Activated T-cell treated with anti-CD3 and anti-CD28 coated beads, Interleukin-2, amount 50 U/mL, for 48 hours (primary cell): Measurements from ENCODE around the gene BRINP1.
"Not testable (repeated sequence)": the region's sequence is repeated elsewhere in the genome, so short reads cannot be mapped to it uniquely, and the experiment has no call there.

Experiments
- DNase-seq, 2 experiments: peaks; one replicate each; pipeline ENCODE4 v3.0.0-alpha.2; 2020

BRINP1 gene

DNA sequence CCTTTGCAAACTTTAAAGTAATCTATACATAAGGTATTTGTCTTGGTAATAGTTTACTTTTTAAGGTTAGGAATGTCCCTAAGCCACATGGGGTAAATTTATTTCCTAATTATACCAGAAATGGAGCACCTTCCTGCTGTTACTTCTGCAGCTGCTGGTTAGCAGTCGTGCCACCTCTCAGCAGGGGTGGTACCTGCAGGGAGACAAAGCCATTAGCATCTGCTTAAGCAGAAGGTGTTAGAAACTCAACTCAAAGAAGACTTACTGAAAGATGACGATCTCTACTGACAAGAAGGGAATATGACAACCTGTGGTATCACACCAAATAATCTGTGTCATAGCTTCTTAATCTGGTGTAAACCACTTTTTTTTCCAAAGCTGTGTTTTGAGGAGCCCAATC is 173.7 kb downstream of the BRINP1 start:
- DNase-seq: no peak

DNA sequence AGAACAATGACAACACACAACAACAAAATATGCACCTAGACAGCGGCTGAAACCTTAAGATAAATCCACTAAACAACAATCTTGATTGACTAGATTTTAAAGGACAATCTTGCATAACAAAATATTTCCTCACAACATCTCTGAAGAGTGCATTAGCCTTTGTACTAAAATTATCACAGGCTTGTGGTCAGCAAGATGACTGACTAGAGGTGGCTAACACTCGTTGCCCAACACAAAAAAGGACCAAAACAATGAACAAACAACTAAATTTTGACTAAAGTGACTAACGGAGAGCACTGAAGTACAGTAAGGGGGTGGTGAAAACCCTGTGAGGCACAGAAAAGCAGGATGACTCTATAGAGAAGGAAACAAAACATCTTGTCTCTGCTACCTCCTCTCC is 183.9 kb downstream of the BRINP1 start:
- no peak for DNase-seq

DNA sequence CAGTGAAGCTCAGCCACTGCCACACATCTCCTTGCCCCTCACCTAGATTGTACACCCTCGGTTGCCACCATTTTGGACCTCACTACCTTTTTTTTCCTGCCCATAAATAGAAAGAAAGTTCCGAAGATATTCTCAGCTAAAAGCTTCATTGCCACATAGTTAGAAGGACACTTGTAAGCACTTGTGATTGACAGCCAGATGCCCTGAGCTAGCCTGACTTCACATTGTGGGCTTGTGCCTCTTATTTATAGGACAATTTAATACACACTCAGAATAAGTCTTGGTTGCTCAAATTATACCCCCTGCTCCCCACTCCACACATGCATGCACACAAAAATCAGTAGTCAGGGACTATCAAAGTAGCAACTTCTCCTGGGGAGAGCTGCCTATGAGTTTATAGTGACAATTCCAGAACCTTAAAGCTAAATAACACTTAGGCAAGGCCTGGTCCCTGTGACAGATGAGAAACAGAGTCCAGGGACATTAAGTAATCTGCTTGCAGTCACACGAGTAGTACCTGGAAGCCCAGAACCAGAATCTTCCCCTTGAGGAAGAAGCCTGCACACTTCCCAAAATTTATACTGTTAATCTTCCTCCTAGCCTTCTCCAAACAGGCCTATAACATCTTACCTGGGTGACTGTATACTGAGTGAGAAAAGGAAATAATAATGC is 184.8 kb downstream of the BRINP1 start:
- DNase-seq: no peak

DNA sequence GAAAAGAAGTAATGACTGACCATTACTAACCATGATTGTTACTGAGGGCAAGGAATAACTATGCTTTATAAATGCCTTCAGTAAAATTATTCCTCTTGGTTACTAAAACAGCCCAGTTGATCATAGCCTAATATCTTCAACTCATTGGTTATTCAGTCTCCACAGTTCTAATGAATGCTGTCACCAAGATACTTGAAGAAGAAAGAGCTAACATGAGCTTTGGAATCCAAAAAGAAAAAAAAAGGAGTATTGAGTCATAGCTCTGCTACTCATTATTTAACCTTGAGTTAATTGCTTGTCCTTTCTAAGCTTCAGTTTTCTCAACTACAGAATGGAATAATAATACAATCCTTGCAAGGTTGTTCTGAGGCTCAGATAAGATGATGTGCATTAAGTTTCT is 187.7 kb downstream of the BRINP1 start:
- no peak for DNase-seq

DNA sequence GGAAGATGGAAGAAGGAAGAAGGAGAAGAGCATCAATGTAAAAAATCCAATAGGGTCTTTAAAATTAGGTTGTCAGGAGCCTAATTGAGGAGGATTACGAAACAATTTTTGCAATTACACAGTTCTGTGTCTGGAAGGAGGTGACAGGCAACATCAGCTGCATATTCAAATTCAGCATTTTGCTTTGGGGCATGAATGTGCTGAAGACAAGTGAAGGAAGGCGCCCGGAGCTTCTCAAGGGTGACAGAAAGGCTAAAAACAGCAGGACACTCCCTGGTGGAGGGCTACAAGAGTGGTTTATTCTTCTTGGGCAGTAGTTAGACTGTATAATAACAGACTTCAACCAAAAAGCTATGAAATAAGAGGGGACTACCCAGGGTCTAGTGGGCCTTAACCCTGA is 188.3 kb downstream of the BRINP1 start:
- no peak for DNase-seq

DNA sequence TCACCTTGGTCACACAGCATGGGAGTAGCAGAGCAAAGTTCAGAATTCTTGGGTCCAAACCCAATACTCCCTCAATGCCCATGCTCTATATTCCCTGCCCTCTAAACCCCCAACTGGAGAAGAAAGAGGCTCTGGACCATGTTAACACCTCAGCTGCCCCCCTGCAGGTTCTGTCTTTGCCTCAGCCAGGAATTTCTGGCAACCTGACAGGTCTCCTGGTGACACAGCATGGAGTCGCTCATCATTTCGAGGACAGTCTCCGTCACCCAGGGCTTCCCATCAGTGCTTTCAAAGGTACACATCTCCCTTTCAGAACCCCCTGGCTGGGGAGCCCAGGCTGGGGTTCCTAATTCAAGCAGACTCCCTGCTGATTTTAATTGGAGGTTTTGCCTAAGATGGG is 189.5 kb downstream of the BRINP1 start:
- DNase-seq: no peak

DNA sequence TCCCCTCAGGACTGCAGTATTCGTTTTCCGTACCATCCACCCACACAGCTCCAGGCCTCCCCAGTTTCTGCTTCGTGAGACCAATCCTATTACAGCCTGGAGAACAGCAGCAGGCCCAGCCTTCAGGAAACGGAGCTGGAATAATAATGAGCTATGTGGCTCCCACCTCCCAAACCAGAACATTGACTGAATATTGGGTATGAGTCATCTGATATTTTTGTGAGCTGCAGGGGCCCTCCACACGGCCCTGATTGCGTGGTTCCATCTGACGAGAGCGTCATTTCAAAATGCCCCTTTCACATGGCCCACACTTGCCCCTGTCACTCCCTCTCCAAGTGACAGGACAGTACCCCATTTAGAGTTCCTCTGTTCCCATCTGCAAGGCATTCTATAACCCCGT is 192.0 kb downstream of the BRINP1 start:
- DNase-seq: no peak

DNA sequence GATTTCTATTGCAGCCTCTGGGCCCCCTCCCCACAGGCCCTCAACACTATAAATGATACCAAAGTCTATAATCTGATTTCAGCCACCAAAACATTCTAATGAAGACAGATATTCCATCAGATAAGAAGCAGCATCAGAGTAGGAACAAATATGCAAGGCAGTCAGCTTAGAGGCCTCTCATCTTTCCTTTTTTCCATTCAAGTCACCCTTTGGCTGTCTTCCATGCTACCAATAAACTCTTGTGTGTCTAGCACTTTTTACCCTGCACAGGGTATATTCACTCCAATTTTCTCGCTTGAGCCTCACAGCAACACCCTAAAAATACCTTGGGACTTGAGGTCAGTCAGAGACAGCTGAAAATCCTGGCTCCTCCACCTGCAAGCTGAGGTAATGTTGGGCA is 193.7 kb downstream of the BRINP1 start:
- DNase-seq: no peak

DNA sequence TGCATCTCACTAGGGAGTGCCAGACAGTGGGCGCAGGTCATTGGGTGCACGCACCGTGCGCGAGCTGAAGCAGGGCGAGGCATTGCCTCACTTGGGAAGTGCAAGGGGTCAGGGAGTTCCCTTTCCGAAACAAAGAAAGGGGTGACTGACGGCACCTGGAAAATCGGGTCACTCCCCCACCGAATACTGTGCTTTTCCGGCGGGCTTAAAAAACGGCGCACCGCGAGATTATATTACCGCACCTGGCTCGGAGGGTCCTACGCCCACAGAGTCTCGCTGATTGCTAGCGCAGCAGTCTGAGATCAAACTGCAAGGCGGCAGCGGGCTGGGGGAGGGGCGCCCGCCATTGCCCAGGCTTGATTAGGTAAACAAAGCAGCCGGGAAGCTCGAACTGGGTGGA is 200.0 kb downstream of the BRINP1 start:
- not testable (repeated sequence) for DNase-seq

DNA sequence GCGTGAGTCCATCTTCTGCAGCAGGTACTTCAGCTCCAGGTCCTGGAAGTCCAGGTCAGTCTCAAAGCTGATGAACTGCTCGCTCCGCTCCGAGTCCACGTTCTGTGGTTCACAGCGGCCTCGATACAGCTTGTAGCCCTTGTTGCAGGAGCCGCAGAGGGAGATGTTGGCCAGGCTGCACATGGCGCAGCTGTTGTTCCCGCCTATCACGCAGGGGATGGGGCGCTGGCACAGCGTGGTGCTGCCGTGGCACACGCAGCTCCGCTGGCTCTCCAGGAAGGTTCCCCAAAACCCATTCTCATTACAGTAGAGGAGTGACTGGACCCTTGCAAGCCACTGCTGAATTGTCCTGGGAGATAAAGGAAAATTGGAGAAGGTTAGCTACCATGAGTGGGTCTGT is 201.4 kb downstream of the BRINP1 start:
- DNase-seq: no peak

DNA sequence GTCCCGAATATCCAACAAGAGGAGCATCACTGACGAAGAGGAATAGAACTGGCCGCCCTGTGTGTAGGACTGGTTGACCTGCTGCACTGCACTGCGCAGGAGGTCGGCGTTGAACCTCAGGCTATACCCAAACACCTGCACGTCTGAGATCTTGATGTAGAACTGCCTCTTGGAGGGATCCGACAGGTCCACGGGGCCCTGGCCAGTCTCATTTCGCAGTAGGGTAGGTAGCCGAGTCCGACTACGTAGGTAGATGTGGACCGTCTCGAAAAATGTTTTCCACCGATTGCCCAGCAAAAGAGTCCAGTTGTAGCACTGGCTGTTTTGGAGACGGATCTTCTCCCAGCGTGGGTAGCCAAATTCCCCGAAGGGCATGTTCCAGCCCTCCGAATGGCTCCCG is 202.0 kb downstream of the BRINP1 start:
- no peak for DNase-seq

DNA sequence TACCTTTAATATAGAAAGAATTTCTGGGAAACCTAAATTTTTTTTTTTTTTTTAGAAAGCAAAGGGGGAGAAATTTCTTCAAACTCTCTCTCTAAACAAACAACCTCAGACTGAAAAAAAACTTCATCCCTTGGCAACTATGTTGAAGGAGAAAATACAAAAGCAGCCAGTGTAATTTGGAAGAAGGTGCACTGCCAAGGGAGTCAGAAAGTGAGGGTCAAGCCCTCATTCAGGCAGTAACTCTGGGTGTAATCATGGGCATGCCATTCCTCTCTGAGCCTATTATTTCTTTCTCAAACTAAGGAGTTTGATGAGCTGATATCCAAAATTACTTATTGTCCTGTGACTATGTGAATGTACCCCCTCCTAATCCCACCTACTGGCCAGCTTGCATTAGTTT is 203.1 kb downstream of the BRINP1 start:
- no peak for DNase-seq

DNA sequence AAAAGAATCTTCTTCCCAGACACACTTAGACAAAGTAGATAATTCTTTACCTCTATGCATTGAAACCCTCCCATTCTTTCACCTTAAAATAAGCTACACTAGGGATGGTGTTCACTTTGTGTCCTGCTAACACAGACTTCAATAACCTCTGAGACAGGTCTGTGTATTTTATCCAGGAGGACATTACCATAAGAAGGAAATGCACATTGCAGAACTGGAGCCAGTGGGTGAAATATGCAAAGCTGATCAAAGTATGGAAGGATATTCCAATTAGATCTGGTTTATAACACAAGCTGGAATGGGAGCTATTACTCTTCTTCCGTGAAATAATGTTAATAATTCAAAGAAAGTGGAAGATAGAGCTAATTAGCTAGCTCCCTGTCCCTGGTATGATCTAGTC is 204.1 kb downstream of the BRINP1 start:
- no peak for DNase-seq

DNA sequence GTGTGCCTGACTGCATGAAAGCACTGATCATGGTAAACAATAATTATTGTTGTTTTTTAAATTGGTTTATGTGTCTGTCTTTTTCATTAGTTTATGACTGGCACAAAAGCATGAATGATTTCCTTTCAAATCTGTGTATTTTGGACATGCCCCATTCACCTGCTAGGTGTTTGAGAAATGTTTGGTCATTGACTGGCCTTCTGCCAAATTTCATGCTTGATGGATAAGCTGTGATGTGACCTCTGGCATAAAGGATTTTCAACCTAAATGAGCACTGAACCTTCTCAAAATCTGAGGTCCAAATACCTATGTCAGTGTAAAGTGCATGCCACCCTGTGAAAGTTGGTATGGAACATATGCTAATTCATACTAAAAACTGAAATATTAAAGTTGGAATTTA is 204.5 kb downstream of the BRINP1 start:
- no peak for DNase-seq

DNA sequence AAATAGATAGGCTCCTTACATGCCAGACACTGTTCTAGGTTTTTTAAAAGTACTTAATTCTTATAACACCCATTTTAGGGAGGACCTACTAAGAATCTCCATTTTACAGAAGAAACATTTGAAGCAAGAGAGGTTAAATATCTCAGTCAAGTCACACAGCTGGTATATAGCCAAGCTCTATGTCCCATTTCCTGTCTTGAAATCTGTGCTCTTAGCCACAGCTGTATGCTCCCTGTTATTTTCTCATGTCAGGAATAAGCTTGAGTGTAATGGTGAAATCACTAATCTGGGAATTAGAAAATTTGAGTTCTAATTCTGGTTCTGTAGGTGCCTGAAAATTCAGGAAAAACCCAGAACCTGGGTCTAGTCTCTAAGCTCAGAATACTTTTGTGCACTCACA is 208.7 kb downstream of the BRINP1 start:
- no peak for DNase-seq

DNA sequence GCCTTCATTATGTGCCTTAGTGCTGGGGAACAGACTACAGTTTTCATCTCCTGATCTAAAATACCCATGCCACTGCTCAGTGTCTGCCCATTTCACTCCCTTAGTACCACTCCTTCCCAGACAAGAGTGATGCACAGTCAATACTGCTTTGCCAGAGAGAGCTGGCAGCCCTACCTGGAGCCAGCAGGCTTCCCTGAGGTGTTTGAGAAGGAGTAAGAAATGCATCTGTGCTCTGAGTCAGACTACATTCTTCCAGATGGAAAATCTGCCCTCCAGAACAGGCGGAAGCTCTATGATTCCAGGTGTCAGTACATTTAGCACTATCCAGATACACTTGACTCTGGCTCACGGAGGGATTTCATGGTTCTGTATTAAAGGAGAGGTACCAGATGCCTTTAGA is 209.8 kb downstream of the BRINP1 start:
- no peak for DNase-seq

DNA sequence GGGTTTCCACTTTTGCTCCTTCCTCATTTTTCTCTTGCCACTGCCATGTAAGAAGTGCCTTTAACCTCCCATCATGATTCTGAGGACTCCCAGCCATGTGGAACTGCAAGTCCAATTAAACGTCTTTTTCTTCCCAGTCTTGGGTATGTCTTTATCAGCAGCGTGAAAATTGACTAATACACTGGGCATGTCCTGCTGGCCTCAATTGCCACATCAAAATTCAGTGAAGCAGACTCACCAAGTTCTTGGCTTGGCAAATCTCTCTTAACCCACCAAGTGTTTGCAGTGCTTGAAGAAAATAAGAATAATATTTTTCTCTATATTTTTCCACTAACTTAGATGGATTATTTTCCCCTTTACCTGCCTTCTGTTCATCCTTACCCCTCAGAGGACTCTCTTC is 212.0 kb downstream of the BRINP1 start:
- no peak for DNase-seq

DNA sequence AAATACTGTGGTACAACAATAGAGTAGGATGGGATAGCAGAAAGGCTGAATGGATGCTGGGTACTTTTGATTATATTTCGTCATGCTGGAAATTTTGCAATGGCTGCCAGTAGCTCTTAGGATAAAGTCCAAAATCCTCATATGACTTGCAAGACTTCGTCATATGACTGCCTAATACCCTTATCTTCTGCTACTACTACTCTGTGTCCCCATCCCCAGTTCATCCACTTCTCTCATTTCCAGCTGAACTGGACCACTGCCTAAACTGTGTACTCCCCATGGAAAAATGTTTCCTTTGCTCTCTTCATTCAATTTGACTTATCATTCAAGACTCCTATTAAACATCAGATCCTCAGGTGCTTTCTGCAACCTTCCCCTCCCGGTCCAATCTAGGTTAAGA is 212.9 kb downstream of the BRINP1 start:
- no peak for DNase-seq

DNA sequence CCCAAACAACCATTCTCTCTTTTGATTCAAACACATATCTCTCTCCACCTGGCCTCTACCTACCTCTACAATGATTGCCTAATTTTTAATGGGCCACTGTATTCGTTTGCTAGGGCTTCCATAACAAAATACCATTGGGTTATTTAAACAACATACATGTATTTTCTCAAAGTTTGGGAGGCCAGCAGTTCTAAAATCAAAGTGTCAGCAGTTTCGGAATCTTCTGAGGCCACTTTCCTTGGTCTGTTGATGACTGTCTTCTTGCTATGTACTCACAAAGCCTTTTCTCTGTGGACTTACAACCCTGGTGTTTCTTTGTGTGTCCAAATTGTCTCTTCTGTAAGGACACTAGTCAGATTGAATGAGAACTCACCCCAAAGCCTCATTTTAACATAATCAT is 214.7 kb downstream of the BRINP1 start:
- DNase-seq: no peak

DNA sequence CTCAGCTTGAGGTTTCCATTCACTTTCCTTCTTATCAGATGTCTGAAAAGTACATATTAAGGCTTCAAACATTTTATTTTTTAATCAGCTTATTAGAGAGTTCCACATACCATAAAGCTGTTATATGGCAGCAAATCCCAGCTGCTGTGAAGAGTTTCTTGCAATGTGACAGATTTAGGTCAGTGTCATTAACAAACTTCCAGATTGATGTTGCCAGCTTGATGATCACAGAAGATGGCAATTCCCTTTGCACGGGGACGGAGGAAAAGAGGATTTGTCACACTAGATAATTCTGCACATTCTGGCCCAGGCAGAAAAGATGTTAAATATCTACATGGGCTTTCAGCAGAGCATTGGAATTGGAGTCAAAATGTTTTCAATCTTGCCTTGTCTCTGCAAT is 215.8 kb downstream of the BRINP1 start:
- DNase-seq: no peak

DNA sequence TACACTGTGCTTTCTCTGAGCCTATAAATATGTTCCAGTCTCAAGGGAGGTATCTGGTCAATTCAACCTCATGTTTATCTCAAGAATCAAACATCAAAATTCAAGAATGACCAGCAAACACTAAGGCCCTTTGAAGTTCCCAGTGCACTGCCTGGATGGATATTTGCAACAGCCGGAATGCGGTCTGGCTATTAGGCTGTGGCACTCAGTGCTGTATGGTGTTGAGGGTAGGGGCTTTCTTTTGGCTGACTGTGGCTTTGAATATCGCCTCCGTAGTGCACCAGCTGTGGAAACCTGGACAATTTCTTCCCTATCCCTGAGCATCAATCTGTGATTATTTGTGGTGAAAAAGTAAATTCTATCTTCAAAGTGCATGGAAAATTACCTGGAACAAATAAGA is 220.4 kb downstream of the BRINP1 start:
- no peak for DNase-seq

DNA sequence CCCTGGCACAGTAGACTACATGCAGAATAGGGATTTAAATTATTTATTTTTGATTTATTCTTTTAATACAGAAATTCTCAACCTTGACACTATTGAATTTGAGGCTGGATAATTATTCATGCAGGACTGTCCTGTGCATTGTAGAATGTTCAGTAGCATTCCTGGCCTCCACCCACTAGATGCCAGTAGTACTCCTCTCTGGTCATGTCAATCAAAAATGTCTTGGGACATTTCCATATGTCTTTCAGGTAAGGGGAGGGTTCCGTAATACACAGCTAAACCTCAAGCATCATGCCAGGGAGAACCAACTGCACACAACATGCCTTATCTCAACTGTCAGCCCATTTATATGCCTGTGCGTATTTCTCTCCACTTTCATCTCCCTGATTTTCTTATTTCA is 231.8 kb downstream of the BRINP1 start:
- no peak for DNase-seq

DNA sequence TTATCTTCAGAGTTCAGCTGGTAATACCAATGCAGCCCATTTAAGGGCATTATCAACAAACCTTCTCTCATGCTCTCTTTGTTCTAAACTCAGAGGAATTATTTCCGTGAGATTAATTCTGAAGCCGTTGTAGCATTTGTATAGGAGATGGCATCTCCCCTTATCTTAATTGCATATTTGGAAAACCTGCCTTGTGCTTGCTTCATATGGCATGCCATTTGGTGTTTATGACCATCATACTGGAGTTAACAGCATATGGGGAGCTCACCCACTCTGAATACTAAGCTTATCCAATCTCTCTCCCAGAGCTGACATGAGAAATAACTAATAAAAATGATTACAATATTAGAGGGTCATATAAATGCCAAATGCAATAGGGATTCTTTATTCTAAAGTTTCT is 243.2 kb downstream of the BRINP1 start:
- DNase-seq: no peak

DNA sequence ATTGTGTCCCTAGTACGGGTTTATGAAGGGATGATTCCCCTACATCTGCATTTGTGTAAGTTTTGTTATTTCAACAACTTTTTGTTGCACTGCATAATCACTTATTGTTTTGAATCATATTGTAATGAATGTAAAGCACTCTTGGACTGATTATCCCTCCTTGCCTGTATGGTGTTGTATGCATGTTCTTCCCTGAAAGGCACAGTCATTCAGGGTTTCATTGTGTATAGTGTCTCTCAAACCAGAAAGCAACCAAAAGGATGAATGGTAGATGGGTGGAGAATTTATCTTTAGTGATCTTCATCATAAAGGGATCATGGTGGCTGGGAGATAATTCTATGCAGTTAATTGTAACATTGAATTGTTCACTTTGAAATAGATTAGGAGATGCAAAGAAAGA is 247.3 kb downstream of the BRINP1 start:
- DNase-seq: no peak

DNA sequence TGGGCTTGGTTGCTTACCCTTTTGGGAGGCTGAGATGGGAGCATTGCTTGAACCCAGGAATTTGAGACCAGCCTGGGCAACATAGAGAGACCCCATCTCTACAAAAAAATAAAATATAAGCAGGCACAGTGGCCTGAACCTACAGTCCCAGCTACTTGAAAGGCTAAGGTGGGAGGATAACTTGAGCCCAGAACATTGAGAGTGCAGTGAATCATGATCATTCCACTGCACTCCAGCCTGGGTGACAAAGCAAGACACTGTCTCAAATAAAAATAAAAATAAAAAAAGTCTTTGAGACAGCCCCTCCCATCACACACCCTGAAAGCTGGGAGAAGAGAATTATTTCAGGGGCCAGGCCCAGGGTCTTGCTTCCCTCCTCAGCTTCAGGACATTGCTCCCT is 251.8 kb downstream of the BRINP1 start:
- DNase-seq: no peak
